GM19438 (cell line): ENCODE data around the gene MTA2.
A peak's percentile ranks its signal among the peaks of the same experiment; 100 is the strongest.
"Not testable (repeated sequence)": the region's sequence is repeated elsewhere in the genome, so short reads cannot be mapped to it uniquely, and the experiment has no call there.

Experiments
- ATAC-seq: cut with Tn5 transposase; IDR thresholded peaks from one replicate; pipeline ENCODE4 v1.9.1; 2021; ENCODE audit warnings: low read depth; ENCODE audit not compliant: unreplicated experiment

Gene MTA2

GRCh38 chr11:62570903-62571302, 30.8 kb downstream of the MTA2 start:
- not testable (repeated sequence) for ATAC-seq

DNA sequence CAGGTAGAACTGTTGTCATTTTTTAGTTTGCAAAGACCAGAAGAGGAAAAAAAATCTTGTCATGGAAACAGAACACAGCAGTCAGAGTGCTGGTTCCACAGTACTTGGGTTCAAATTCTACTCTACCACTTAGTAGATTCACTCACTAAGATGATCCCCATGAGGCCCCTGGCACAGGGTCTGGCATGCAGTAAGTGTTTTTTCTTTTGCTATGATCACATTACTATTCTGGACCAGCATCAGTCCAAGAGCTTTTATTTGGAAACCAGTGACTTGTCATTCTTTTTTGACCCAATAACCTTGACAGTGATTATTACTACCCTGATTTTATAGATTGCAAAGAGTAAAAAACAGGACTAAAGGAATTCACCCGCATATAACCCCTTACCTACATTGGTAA, 32.1 kb downstream of the MTA2 start:
- ATAC-seq: no peak

DNA sequence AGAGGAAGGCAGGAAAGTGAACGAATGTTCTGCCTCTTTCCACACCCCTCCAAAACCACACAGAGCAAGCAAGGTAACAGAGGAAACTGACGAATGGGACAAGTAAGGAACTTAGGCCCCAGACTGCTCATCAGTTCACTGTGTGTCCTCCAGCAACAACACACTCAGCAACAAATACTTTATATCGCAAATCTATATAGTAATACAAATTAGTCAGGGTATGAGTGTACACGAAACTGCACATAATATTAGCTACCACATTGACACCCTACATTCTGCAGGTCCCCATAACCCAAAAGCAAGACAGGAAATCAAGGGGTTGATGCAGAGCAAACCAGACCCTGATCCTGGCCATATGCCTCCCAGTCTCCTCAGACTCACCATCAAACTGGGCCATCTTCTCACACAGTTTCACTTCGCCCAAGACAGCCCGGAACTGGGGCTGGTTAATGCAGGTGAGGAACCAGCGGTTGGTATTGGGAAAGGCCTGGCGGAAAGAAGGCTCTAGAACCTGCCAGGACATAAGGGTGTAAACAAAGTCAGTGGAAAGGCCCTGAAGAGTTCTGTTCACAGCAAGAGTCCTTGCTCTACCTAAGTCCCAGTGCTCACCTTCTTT, 34.5 kb downstream of the MTA2 start:
- no peak for ATAC-seq

GRCh38 chr11:62566247-62566646, 35.4 kb downstream of the MTA2 start:
- ATAC-seq: no peak

DNA sequence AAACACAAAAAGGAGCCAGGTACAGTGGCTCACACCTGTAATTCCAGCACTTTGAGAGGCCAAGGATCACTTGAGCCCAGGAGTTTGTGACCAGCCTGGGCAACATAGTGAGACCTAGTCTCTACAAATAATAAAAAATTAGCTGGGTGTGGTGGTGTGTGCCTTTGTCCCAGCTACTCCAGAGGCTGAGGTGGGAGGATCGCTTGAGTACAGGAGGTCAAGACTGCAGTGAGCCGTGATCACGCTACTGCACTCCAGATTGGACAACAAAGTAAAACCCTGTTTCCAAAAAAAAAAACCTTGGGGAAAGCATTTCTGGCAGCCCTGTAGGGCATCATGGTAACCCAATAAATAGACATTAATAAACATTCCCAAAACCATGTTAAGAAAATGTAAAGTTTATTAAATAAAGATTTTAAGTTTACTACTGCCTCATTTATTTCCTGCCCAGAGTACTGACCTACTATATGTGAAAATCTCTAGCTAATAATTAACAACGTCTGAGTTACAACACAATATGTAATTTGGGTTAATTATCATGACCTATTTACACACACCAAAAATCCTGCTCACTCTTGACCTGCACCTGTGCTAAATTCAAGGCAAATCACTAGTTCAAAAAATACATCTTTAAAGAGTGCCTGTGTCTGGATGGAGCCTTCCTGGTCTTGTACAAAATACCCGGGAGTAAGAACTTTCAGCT, 36.4 kb downstream of the MTA2 start:
- ATAC-seq: no peak

DNA sequence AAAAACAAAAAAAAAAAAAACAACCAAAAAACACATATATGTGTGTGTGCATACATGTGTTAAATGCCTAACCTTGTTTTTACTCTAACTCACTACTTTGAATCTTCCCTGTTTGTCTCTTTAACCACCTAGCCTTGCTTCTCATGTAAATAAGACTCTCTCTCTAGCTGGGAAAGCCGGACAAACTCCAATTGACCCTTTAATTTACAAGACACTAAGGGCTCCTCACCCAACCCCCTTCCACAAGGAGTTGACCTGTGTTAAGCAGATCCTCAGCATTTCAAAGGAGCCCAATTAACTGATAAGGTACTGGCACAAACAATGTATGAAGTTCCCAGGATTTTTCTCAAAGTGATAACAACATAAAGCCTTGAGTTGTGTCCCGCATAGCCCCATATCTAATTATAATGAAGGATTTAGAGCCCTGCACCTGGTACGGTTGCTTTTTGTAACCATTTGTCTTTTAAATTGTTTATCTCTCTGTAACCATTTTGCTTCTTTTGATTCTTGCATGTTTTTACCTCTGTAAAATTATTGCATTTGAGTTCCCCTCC, 39.9 kb downstream of the MTA2 start:
- not testable (repeated sequence) for ATAC-seq

DNA sequence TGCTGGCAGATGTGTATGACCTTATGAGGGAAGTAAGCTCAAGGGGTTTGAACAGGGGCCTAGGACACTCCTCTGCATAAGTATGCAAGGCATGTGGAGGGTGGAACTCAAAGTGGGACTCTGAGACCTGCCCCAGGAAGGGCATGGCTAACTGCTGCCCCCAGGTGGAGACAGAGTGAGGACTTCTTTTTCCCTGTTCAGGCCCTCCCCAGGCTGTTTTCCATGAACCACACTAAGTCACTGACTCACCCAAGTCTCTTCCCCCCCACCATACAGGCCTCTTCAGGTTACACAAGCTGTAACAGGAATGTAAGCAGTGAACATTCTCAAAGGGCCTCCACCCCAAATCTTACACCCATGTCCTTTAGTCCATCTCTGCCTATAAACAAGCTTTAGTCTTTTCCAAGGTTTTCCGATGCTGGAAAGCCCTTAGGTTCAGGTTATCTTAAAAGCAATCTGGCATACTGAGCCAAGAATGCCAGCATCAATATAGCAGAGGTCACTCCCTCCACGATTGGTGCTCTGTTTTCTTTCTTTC, 41.0 kb downstream of the MTA2 start:
- ATAC-seq: no peak

DNA sequence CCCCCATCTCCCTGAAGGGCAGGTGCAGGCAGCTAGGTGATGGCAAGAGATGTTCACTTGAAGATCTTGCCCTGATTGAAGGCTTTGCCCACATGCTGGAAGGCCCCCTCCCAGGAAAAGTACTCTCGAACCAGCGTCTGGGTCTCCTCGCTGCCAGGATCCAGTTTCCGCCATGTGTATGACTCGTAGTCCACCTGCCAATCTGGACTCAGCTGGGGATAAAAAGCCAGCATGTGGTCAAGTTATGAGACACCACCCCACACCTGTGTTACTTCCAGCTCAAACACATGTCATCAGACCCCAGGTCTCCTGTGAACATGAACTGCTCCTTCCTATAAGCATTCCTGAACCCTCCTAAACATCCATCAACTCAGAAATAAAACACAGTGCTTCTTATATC, 42.0 kb downstream of the MTA2 start:
- not testable (repeated sequence) for ATAC-seq

- no peak for ATAC-seq
These were observed 42.5 kb downstream of the MTA2 start for GRCh38 chr11:62559204-62559603.

- no peak for ATAC-seq
These were observed 43.0 kb downstream of the MTA2 start for GRCh38 chr11:62558669-62559068.

GRCh38 chr11:62556875-62557631, 44.6 kb downstream of the MTA2 start:
- ATAC-seq: peak; percentile 32

DNA sequence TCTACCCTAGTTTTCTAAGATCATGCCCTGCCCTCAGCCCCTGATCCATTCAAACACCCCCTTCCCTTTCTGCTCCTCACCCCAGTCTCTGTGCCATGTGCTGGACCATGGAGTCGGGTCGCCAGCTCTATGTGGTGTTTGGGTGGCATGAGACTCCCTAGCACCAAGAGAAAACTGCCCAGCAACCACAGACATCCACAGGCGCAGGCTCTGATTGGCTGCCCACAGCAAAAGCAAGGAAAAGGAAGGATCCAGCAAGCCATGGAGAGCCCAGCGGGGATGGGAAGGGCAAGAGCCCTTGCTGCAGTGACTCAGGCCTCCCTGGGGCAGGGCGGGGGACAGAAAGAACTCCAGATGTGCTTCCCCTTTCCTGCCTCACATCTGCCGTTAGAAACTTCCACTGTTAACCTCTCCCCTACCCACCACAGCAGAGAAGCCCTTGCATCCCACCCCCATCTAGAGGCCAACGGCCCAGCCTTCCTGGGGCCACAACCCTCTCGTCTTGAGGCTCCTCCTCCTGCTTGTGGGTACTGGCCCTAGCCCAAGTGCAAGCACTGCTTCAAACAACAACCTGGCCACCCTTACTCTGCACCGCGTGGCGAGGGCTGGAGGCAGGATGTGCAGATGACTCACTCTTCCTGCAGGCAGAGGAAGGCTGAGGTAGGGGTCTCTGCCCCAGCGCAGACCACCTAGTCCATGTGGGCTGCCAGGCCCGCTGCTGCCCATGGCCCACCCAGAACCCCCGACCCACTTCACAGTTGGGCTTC, 45.4 kb downstream of the MTA2 start:
- peak; percentile 39 for ATAC-seq

- peak; percentile 36 for ATAC-seq
These were observed 46.1 kb downstream of the MTA2 start for GRCh38 chr11:62555464-62556107.

GRCh38 chr11:62554387-62555167, 47.1 kb downstream of the MTA2 start:
- ATAC-seq: no peak

DNA sequence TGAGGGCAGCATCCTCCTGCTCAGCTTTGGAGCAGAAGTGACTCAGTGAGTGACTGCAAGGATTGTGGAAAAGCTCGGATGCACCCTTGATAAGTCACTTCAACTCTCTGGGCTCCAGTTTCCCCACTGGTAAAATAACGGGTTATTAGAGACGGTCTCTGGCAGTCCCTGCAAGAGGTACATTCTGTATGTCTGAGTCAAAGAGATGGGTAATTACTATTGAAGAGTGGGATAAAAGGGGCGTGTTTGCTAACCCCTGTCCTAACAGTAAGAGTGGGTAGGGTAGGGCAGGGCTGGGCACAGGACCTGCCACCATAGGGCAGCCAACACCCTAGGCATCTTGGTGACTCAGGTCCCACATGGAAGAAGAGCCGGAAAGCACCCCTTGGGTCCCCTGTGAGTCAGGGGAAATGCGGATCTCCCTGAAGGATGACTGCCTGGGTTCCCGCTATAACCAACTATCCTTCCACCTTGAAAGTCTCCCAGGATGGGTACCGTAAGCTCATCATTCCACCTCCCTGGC, 47.8 kb downstream of the MTA2 start:
- ATAC-seq: no peak

DNA sequence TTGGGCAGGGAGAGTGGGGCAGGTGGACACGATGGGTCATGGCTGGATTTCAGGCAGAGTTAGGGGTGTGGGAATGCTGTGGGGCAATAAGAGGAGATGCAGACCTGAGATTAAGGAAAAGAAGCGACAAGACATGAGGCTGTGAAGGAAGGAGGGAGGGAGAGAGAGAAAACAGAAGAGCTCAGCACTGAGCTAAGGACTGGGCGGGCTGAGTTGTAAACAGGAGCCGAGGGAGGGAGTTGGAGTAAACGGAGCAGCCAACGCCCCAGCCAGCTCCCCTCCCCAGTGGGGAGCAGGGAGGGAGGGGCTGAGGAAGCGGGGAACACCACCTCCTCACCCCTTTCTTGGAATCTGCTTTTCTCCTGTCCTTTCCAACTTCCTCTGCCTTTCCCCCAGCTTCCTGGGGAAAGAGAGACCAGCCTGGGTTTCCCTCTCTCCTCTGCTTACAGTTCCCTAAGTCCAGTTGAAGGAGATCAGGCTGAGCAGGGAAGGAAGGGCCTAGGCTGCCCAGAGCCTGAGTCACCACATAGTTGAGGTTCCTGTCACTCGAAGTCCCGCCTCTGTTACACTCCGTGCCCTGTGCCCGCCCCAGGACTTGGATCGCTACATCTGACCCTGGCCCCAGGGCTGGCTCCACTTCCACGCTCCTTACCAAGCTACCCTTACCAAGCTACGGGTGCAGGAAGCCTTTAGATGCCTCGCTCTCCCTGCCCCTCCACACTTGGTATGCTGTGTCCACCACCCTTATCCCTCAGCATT, 48.4 kb downstream of the MTA2 start:
- no peak for ATAC-seq

DNA sequence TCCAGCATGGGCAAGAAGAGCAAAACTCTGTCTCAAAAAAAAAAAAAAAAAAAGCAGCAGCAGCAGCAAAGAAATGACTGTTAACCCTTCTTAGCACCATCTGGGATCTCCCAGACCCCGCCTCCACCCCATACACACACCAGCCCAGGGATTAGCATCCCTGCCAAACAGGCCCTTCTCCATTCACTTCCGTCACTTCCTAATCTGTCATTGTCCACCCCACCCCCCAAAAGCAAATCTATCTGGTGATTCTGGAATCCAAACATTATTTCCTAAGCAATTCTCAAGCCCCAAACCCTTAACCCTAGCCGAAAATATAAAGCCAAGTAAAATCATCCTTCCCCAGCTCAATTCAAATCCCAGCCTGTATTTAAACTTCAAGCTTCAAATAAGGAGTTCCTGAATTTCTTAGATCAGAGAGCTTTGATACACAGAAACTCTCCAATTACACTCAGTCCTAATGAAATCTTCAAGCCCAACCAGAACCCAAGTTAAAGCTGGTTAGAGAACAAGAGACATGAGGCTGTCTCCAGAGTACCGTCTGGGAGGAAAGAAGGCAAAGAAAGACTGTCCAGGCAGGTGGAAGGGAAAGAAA, 49.1 kb downstream of the MTA2 start:
- no peak for ATAC-seq

DNA sequence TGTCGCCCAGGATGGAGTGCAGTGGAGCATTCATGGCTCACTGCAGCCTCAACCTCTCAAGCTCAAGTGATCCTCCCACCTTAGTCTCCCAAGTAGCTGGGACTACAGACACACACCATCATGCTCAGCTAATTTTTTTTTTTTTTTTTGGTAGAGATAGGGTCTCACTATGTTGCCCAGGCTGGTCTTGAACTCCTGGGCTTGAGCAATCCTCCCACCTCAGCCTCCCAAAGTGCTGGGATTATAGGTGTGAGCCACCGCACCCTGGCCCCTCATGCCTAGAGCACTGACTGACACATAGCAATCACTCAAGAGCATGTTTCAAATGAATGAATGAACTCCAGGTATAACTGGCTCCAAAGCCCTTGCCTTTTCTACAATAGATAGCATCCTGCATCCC, 51.2 kb downstream of the MTA2 start:
- not testable (repeated sequence) for ATAC-seq
